Hematopoietic multipotent progenitor cell treated with erythropoietin and hydrocortisone succinate and interleukin-3 and kit ligand, for 6 days (in vitro differentiated cells): ENCODE results near the gene ERI2.

Source experiments
- DNase-seq: peaks from one replicate; pipeline ENCODE4 v3.0.0-alpha.2; 2015

ERI2 gene, protein sequence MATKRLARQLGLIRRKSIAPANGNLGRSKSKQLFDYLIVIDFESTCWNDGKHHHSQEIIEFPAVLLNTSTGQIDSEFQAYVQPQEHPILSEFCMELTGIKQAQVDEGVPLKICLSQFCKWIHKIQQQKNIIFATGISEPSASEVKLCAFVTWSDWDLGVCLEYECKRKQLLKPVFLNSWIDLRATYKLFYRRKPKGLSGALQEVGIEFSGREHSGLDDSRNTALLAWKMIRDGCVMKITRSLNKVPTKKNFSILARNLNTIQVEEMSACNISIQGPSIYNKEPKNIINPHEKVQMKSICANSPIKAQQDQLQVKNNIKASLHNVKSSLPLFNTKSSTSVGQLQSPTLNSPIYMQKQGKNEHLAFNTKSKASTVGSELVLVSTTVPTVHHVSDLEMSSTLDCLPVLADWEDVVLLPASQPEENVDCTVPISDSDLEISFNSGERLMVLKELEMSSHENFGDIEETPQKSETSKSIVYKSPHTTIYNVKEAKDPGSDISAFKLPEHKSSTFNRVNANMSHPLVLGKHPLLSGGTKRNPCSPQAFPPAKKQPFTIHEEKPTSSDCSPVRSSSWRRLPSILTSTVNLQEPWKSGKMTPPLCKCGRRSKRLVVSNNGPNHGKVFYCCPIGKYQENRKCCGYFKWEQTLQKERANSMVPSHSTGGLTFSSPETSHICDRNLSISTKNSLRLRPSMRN

DNA sequence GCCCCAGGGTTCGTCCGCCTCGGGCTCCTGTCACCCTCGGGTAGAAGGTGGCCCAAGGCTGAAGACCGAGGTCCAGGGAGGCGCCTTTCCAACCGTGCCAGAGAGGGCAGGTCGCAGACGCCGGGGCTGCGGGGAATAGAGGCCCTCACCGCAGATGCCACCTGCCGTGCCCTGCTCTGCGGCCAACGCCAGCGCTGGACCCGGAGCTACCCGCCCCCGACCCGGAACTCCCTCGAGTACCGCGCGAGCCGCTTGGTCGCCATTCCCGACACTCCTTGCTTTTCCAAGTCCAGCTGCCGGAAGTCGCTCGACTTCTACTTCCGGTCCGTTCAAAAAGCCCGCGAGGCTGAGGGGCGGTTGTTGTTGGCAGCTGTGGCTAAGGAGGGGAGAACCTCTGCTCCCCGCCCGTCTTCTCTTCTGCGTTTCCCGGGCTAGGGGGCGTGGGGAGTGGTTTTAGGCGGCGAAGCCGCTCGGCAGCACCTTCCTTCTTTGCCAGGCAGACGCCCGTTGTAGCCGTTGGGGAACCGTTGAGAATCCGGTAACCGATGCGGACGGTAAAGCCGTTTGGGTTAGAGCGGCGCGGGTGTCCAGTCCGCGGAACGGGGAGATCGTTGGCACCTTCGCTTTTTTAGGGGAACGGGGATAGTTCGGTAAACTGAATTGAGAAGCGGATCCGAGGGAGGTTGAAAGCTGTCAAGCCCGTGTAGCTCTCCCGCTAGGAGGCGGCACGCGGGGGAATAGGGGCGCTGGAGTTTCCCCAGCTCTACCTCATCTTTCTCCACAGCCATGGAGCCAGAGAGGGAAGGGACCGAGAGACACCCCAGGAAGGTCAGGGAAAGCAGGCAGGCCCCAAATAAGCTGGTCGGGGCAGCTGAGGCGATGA, at the start of gene ERI2, which contains the start of gene REXO5:
Gene ERI2, minus strand, starts transcription at position 305 of the 883 bp plus-strand sequence. Its CDS starts 42 bp downstream, at position 263.
Gene REXO5, plus strand, starts transcription at position 360 of the 883 bp plus-strand sequence. Its CDS starts 427 bp downstream, at position 787.
- peak; percentile 98 for DNase-seq

DNA sequence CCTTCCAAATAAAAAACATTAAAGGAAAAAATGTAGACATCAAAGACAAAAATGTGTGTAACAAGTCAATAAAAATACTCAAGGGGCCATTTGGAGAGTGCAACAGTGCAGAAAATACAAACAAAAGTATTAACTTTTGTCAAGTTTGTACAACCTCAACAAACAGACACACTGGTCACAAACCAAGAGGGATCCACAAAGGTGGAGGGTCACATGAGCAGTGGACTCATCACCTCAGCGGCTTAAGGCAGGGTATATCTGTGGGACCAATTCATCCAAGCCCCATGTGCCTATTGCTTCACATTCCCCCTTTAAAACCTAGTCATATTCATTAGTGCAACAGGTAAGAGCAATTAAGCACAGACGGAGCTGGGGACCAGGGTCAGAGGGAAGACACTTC, 48.7 kb upstream of the ERI2 start:
- DNase-seq: no peak

DNA sequence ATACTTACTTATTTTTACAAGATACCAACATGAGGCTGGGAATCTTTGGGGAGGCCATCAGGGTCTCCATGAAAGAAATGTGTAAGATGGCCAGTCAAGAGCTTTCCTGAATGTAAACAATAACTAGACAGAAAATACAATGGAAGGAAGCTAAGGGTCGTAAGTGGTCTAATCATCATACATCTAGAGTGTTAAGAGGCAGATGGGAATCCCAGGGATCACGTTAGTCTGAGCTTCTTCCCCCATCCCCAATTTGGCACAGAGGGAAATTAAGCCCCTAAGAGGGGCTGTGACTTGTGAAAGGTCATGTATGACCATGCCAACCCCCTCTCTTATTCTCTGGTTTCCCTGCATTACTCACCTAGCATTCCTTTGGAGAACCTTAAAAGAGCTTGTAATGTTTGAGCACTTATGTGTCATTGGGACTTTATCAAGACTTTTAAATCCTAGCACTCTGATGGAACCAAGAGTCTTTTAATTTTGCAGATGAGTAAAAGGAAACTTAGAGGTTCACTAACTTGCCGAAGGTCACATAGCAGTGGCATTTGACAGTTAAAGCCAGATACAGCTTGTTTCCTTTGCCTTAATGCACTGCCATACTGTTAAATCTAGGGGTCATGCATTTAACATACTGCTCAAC, 47.8 kb upstream of the ERI2 start:
- DNase-seq: no peak

DNA sequence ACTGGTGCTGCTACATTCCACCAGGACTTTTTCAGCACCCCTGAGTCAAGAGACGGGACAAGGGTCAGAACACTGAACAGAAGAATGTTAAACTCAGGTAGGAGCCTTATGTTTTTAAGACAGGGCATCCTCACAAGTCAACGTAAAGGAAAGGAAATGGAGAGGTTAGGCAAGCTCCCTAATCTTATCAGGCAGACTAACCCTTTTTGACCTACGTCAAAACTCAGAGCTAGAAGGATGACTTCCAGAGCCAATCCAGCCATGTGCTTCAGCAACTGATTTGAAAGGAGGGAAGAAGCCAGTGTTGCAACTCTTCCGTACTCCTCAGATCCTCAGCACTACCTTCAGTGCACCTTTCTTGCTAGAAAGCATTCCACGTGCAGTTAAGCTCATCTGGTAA, 46.9 kb upstream of the ERI2 start:
- DNase-seq: no peak

DNA sequence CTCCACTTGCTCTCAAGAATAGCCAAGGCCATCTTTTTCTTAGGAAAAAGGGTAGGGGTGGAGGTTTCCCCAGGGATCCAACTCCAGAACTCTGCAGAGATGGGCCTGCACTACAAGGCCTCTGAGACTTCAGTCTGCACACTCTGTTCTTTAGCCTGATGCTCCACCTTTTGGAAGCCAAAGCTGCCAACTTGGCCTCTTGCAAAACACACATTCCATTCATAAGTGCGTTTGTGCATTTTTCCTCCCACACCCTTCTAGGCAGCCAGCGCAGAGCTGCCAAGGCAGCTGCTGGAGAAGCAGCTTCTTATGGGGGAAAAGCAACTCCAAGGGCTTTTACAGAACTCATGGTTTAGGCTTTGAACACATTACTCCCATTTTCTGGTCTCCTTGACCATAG, 45.3 kb upstream of the ERI2 start:
- DNase-seq: no peak

DNA sequence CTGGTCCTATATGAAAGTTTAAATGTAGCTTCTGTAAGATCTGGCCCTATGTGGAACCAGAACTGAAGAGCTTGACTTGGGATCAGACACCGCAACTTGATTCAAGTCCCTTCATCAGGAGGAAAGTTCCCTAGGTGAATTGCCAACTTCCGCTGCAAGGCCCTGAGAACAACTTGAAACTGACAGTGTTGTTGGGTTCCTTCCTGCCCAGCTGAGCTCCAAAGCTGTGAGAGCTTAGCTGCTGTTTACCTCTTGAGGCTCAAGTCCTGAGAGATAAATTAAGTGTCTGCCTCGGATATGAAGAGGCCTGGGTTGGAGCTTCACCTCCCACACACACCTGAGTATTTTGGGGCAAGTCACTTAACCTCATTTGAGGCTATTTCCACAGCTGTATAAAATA, 44.7 kb upstream of the ERI2 start:
- no peak for DNase-seq

DNA sequence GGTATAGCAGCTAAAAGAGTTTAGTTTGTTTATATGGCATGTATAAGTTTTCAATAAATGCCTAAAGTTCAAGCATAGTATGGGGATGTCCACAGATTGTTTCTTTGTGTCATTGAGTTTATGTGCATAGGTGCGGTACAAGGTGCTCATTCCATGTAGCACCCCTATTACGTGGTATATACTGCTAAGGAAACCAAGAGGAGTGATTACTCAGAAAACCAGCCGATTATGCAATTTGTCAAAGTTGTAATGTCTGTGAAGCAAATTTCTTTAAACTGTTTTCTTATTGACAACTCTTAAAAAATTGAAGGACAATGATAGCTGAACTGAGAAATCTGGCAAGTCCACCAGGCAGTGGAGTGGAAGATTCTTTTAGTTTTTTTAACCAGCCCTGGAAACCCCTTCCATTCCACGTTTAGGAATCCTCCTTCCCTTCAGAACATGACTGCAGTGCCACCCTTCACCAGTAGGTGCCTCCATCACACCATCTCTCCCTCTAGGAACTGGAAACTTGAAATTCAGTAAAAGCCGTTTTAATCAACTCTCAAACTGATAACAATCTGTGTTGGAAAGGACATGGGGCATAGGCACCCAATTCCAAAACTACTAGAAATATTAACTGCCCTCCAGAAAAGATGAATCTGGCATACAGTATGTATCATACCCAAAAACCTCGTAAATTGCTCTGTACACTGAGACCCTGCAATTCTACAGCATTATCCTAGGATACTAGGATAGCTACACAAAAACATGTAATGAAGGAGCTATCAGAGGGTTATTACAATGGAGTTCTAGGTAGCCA, 43.5 kb upstream of the ERI2 start:
- peak; percentile 82 for DNase-seq

DNA sequence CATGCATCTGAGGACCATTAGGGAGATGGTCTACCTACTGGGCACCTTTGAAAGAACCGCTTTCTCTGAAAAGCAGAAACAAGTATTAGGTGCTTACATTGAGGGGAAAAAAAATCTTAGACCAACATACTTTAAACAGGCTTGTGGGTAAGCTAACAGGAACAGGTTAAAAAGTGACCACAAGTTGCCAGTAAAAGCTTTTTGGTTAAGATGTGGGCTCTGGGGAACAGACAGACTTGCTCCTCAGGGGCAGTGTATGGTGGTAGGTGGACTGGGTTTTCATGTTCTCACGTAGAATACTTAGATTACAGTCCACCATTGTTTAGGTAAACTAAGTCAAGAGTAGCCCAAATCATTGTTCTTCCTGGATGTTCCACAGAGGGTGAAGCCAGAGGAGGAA, 41.3 kb upstream of the ERI2 start:
- DNase-seq: no peak

DNA sequence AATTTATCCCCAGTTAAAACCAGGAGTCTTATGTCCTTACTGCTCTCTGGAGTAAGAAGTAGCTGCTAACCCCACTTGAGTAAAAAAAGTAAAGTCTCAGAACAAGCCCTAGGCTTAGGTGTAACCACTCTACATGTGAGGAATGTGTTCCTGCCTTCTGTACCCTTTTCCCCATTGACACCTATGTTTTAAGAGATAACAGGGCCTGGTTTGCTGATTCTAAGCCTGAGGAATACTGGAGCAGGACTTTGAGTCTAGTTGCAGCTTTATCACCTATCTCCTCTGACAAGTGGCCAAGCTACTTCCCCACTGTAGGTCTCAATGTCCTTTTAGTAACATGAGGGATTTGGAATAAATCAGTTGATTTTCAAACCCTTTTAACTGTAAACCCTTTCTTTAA, 40.3 kb upstream of the ERI2 start:
- DNase-seq: no peak

DNA sequence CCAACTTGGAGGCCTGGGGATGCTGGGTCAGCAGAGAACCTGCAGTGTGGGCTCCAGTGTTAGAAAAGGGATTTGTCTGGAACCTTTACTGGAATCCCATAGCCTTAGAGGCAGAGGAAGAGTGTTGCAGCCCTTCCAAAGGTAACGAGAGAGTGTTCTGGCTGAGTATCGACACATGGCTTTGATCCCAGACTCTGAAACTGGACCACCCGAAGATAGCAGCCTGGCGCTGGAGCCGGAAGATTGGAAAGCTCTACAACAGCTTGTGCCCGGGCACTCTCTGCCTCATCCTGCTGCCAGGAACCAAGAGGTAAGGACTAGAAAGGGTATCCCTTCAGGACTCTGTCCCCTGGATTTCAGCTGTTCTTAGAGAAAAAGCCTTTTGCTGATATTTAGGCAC, 39.8 kb upstream of the ERI2 start:
- DNase-seq: no peak

DNA sequence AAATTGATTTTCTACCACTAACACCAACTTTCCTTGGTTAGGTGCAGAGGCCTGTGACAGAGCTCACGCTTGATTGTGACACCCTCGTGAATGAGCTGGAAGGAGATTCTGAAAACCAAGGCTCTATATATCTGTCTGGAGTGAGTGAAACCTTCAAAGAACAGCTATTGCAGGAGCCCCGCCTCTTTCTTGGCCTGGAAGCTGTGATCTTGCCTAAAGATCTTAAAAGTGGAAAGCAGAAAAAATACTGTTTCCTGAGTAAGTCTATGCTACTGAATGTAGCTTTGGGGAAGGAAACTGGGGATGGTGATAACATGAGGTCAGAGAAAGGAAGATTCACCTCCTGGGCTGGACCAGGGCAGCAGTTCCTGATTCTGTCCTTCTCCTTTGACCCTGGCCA, 38.3 kb upstream of the ERI2 start:
- DNase-seq: peak; percentile 54

DNA sequence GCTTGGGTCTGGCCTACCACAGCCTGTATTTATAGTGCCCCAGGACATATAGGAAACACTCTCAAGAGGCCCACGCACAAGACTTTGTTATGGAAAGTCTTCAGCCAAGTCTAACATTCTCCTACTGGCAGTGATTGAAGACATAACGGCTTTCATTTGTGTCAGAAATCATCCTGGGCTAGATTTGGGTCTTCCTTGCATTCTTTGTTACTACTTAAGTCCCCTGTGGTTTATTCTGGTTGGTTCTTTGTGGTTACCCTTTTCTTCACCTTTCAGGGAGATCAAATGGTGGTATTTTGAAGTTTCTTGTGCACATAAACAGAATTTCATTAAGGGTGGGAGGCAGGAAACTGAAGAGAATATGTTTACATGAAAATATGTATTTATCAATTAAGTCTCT, 37.8 kb upstream of the ERI2 start:
- DNase-seq: no peak

DNA sequence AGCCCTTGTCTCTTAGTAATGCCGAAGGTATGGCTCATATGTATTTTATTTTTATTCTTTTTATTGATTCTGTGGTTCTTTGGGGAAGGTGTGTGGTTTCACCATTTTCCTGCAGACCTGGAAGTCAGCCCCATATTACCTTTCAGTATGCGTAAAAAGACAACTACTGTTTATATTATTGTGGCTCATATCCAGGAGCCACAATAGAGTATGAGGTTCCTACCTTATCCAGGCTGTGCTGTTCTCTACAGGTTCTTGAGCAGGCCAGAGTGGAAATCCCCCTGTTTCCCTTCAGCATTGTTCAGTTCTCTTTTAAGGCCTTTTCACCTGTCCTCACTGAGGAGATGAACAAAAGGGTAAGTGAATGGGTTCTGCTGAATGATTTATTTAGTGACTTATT, 33.2 kb upstream of the ERI2 start:
- no peak for DNase-seq

DNA sequence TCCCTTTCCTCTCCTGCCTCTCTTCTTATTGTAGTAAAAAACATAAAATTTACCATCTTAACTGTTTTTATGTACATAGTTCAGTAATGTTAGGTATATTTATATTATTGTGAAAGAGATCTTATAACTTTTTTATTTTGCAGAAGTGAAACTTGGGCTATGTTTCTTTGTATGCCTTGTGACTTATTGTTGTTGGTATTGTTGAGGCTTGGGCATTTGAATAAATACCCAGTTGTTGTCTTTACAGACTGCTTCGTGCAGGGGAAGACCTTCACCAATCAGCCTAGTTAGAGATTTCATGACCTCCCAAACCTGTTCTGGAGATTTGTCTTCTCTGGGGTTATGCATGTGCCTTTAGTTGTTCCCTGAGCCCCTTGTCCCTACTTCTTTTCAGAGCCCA, 32.0 kb upstream of the ERI2 start:
- DNase-seq: no peak

DNA sequence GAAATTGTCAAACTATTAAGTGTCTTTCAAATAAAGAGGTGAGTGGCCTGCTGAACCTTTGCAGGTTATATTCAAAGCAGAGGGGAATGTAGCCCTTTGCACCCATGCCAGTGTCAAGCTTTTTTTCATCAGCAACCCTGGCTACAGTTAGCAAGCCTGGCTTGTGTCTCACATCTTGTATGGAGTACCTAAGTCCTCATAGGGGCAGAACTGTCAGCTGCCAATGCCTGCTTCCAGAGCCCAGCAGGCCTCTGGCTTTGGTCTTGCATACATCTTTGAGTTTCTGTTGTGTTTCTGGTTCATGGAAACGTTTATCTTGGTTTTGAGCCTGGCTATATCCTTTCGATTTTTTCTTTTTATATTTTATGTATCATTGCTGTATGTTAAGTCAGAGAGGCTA, 26.8 kb upstream of the ERI2 start:
- no peak for DNase-seq

DNA sequence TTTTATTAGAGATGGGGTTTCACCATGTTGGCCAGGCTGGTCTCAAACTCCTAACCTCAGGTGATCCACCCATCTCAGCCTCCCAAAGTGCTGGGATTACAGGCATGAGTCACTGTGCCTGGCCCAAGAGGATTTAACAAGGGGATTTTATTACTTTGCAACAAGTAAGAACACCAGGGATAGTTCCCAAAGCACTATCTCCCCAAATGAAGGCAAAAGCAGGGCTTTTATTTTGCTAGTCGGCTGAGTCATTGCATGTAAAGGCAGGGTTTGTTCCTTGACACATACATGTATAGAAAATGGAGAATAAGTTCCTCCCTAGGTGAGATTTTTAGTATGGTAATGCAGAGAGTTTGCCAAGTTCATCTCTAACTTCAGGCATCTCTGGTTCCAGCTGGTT, 24.1 kb upstream of the ERI2 start:
- no peak for DNase-seq

DNA sequence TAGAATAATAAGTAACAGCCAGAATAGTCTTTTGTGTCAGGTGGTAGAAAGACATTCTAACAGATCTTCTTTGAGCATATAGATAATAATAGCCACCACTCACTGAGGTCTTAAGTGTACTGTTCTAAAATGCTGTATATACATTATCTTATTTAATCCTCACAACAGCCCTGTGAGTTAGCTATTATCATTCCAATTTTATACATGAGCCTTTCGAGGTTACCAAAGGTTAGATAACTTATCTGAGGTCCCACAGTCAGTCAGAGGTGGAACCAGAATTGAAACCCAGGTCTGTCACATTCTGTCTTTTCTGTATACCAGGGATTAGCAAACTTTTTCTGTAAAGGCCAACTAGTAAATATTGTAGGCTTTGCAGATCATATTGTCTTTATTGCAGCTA, 23.3 kb upstream of the ERI2 start:
- peak; percentile 69 for DNase-seq

DNA sequence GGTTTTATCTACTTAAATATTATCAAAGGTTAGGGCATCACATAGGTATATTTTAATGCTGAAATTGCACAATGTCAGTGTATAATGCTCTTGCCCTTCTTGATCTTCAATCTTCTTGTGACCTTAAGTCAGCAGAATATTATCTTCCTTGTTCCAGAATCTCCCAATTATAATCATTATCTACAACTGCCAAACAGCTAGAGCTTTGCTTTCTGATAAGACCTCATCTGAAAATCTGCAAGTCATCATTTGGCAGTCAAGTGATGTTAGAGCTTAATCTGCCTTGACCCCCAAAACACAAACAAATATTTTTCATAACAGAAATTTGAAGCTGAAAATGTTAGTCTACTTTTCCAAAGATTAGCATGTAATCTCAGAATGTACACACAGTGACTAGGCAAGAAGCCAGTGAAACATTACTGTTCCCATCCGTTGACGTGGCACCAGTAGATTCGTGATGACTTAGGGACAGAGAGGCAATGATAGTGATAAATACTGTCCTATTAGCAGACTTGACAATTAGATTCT, 19.8 kb upstream of the ERI2 start:
- peak; percentile 93 for DNase-seq

DNA sequence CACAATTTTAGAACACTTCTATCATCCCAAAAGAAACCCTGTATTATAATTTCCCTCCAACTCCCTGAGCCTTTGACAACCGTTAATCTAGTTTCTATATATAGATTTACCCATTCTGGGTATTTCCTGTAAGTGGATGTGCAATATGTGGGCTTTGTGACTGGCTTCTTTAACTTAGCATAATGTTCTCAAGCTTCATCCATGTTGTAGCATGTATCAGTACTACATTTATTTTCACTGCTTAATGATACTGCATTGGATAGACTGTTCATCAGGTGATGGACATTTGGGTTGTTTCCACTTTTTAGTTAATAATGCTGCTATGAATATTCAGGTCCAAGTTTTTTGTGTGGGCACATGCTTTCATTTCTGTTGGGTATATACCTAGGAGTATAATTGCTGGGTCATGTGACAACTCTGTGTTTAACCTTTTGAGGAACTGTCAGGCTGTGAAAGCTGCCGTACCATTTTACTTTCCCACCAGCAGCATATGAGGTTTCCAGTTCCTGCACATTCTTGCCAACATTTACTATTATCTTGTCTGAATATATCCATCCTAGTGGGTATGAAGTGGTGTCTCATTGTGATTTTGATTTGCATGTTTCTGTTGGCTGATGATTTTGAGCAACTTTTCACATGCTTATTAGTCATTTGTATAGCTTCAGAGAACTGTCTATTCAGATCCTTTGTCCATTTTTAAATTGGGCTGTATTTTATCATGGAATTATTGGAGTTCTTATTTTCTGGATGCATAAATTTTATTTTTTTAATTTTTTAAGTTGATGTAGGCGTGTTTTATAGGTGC, 16.5 kb upstream of the ERI2 start:
- DNase-seq: peak; percentile 30

DNA sequence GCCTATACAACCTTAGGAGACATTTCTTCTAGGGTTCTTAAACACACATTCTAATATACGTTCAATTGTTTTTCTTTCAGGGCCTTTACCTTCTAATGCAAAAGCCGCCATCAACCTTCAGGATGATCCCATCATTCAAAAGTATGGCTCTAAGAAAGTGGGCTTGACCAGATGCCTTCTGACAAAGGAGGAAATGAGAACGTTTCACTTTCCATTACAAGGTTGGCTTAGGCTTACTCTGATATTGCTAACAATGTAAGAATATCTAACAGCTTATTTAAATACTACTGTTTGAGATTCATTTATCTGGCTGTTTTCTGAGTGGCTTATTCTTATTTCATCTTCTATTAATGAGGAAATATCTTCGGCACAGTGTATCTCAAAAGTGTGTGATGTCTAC, 15.4 kb upstream of the ERI2 start:
- DNase-seq: no peak
